ENCODE results near the gene CALHM3. TPM values are rescaled to one million over a fixed set of nuclear protein-coding genes. Genes with fewer than 3 reads are reported as not detected.
A peak's percentile ranks its signal among the peaks of the same experiment; 100 is the strongest.

CALHM3 gene
- total RNA-seq, 1 experiment from 2014 or later, result 0.13 TPM

- ChIA-PET CTCF (interaction anchor here (0.6 to 2.1 kb wide), 8 partner anchors 11 to 227 kb away, joined by 3 to 25 read pairs (median 4); no protein-coding TSS in a partner anchor), POLR2A (interaction anchor here (0.6 kb wide), 1 partner anchor 592 kb away, joined by 6 read pairs; no protein-coding TSS in a partner anchor)
- Mint-ChIP-seq H3K27me3 (ENCODE audit: low read depth) (no peaks in the 10 kb centered on the region), H3K27ac (no peak within 1 kb of the TSS), H3K4me3 (no peak within 1 kb of the TSS), H3K9me3 (no peaks in the 10 kb centered on the region), H3K4me1 (peaks cover 3% of the 10 kb centered on the region; the same call in 1 of the 2 replicates), H3K36me3 (no peaks in the 10 kb centered on the region)
- peak; percentile 65 for DNase-seq (ENCODE audit: low spot score)
- TF ChIP-seq NFYB (CRISPR knock-in tag; conservative IDR thresholded peaks at IDR 0.05; ENCODE audit: low read depth), result 0 out of 2 replicates have a peak, but pooled peaks have one; percentile 14
- TF ChIP-seq ZNF219 (CRISPR knock-in tag; IDR thresholded peaks at IDR 0.05; ENCODE audit: borderline replicate concordance), result no peak
- TF ChIP-seq ZNF281 (CRISPR knock-in tag; IDR thresholded peaks at IDR 0.05), result no peak
- peak; percentile 21; the same call in 1 of the 2 replicates for TF ChIP-seq USF2 (CRISPR knock-in tag; IDR thresholded peaks at IDR 0.05)
- no peak for TF ChIP-seq CBFB (CRISPR knock-in tag; IDR thresholded peaks at IDR 0.05; ENCODE audit: low read depth)
- ATAC-seq, result peak; percentile 93
Observed at GRCh38 chr10:103458720-103459119, 20.3 kb downstream of the CALHM3 start, which contains the start of gene CALHM1. Gene CALHM1 (minus strand): TSS chr10:103458900. CDS start chr10:103458751, 149 bp downstream.

GRCh38 chr10:103457896-103458583 is 21.0 kb downstream of the CALHM3 start:
- POLR2A ChIA-PET, result no interaction called here
- no peaks in the 10 kb centered on the region for H3K27me3 Mint-ChIP-seq (ENCODE audit: low read depth)
- no peaks in the 10 kb centered on the region for H3K9me3 Mint-ChIP-seq
- H3K36me3 Mint-ChIP-seq, result no peaks in the 10 kb centered on the region
- H3K4me3 Mint-ChIP-seq, result no peak overlapping the region
- no peak for ATAC-seq
- DNase-seq (ENCODE audit: low spot score), result no peak
- H3K4me1 Mint-ChIP-seq, result peaks cover 3% of the 10 kb centered on the region; the same call in 1 of the 2 replicates
- no peak overlapping the region for H3K27ac Mint-ChIP-seq
- CTCF ChIA-PET, result interaction anchor here (0.6 to 2.1 kb wide), 7 partner anchors 12 to 228 kb away, joined by 3 to 25 read pairs (median 4); no protein-coding TSS in a partner anchor
- no peak for TF ChIP-seq E2F5 (CRISPR knock-in tag; IDR thresholded peaks at IDR 0.05)
- no peak for TF ChIP-seq JAZF1 (CRISPR knock-in tag; IDR thresholded peaks at IDR 0.05)
- TF ChIP-seq ZNF423 (CRISPR knock-in tag; IDR thresholded peaks at IDR 0.05), result no peak
- no peak for TF ChIP-seq GTF2I (CRISPR knock-in tag; conservative IDR thresholded peaks at IDR 0.05)
- TF ChIP-seq TCF7 (CRISPR knock-in tag; IDR thresholded peaks at IDR 0.05; ENCODE audit: low read depth), result no peak
- TF ChIP-seq ZNF121 (CRISPR knock-in tag; IDR thresholded peaks at IDR 0.05), result no peak
- no peak for TF ChIP-seq IRF1 (CRISPR knock-in tag; IDR thresholded peaks at IDR 0.05)
- TF ChIP-seq ATF6 (CRISPR knock-in tag; IDR thresholded peaks at IDR 0.05), result no peak
- no peak for TF ChIP-seq ZMAT4 (CRISPR knock-in tag; IDR thresholded peaks at IDR 0.05)
- no peak for TF ChIP-seq AR (CRISPR knock-in tag; IDR thresholded peaks at IDR 0.05)
- no peak for TF ChIP-seq NR3C1 (CRISPR knock-in tag; conservative IDR thresholded peaks at IDR 0.05; ENCODE audit: low read depth)
- no peak for TF ChIP-seq ARID4B (CRISPR knock-in tag; IDR thresholded peaks at IDR 0.05; ENCODE audit: borderline replicate concordance)
- no peak for TF ChIP-seq CREM (CRISPR knock-in tag; IDR thresholded peaks at IDR 0.05)
- TF ChIP-seq ZNF219 (CRISPR knock-in tag; IDR thresholded peaks at IDR 0.05; ENCODE audit: borderline replicate concordance), result no peak

All from WTC11 (cell line).